Testis (tissue), 2 donors: ENCODE data around the gene OSCP1.

ENCODE experiments used
- POLR2A ChIP-seq: fragments of 450-650 bp; IDR thresholded peaks from one replicate; pipeline ENCODE4 v1.6.1; 2017; ENCODE audit warnings: antibody characterized with exemption, mild to moderate bottlenecking, moderate library complexity
- TF ChIP-seq, protein P1 (sequence below), 3 experiments: fragments of 450-650 bp in 2 of 3; fragments of 200-600 bp in 1 of 3; sonication (generic) in 1 of 3; IDR thresholded peaks; one replicate each; pipeline ENCODE4 v1.5.1; 2016 to 2019; ENCODE audit warnings: antibody characterized with exemption in 3 of 3, mild to moderate bottlenecking in 2 of 3, moderate library complexity in 1 of 3

DNA sequence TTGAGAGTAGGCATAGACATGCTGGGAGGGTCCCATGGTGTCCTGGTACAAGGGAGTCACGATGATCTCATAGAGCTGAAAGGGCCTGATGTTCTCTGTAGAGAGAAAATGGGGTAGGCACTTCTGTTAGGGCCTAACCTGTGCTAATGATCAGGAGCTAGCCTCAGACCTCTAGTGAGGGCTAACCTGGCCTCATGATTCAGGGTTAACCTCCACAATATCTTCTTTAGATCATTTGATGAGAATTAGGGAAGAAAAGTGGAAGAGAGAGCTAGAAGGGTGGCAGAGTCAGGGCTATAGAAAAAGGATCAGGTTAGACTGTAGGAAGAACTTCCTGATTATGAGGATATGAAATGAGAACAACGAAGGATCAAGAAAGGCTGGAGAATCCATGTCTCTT lies 18.9 kb upstream of the OSCP1 start:
- TF ChIP-seq, protein P1, sequence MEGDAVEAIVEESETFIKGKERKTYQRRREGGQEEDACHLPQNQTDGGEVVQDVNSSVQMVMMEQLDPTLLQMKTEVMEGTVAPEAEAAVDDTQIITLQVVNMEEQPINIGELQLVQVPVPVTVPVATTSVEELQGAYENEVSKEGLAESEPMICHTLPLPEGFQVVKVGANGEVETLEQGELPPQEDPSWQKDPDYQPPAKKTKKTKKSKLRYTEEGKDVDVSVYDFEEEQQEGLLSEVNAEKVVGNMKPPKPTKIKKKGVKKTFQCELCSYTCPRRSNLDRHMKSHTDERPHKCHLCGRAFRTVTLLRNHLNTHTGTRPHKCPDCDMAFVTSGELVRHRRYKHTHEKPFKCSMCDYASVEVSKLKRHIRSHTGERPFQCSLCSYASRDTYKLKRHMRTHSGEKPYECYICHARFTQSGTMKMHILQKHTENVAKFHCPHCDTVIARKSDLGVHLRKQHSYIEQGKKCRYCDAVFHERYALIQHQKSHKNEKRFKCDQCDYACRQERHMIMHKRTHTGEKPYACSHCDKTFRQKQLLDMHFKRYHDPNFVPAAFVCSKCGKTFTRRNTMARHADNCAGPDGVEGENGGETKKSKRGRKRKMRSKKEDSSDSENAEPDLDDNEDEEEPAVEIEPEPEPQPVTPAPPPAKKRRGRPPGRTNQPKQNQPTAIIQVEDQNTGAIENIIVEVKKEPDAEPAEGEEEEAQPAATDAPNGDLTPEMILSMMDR (IDR thresholded peaks at IDR 0.05), result no peak
- no peak for TF ChIP-seq POLR2A
